ENCODE results near the gene KCNN1. TPM values are rescaled to one million over a fixed set of nuclear protein-coding genes. Genes with fewer than 3 reads are reported as not detected.

KCNN1 gene
- total RNA-seq, 1 experiment from 2014 or later = 0.61 TPM

GRCh38 chr19:17937371-17937900 is 29.5 kb upstream of the KCNN1 start:
- Histone ChIP-seq H2AFZ (ENCODE audit: low read depth, low read length, poor library complexity, severe bottlenecking) (no peak overlapping the region), H3K9me2 (ENCODE audit: insufficient read depth) (no peaks in the 10 kb centered on the region), H3K4me3 (replicated peaks in 1 of 2; ENCODE audit: low read depth in 1 of 2, low read length in 2 of 2) (no peak overlapping the region), H3K27me3 (ENCODE audit: insufficient read depth, low read length) (no peaks in the 10 kb centered on the region), H3K4me1 (ENCODE audit: control insufficient read depth in 1 of 2, insufficient read depth in 2 of 2, low read length in 2 of 2) (peaks cover 7 to 15% of the 10 kb centered on the region in 2 experiments), H3K9ac (ENCODE audit: low read length) (no peak overlapping the region), H4K20me1 (ENCODE audit: insufficient read depth) (no peaks in the 10 kb centered on the region), H3K4me2 (ENCODE audit: low read length) (no peak overlapping the region), H3K36me3 (ENCODE audit: control insufficient read depth in 1 of 2, insufficient read depth in 2 of 2, low read length in 2 of 2) (peaks cover 9 to 22% of the 10 kb centered on the region in 2 experiments; a peak in 3 of 4 replicates), H3K79me2 (ENCODE audit: insufficient read depth, low read length) (peaks cover 46% of the 10 kb centered on the region), H3K9me3 (ENCODE audit: control insufficient read depth in 1 of 2, insufficient read depth in 1 of 2, low read depth in 1 of 2, low read length in 2 of 2) (no peaks in the 10 kb centered on the region), H3K27ac (ENCODE audit: low read depth, low read length) (no peak overlapping the region)
- ATAC-seq (no peak), DNase-seq (ENCODE audit: low read depth, low spot score) (no peak)
- CTCF ChIA-PET = interaction anchor here (0.7 to 6.7 kb wide), 11 partner anchors 10 to 254 kb away, joined by 3 to 127 read pairs (median 4); partner anchors contain the start of genes RPL18A and SLC5A5
- TF ChIP-seq ELF1 (IDR thresholded peaks at IDR 0.05; ENCODE audit: borderline replicate concordance, low read depth) (no peak), POLR2AphosphoS5 (IDR thresholded peaks at IDR 0.05; ENCODE audit: low read depth, low read length) (no peak), CBX3 (IDR thresholded peaks at IDR 0.05; ENCODE audit: low read depth) (no peak), SIN3A (IDR thresholded peaks at IDR 0.05; ENCODE audit: low read depth) (no peak), TCF7L2 (IDR thresholded peaks at IDR 0.05; ENCODE audit: borderline replicate concordance, extremely low read depth, insufficient read depth, insufficient read length) (no peak), EGR1 (IDR thresholded peaks at IDR 0.05; ENCODE audit: low read depth) (no peak), ATF3 (IDR thresholded peaks at IDR 0.05) (no peak), CTCF (IDR thresholded peaks at IDR 0.05 in 2 of 3, conservative IDR thresholded peaks at IDR 0.05 in 1 of 3; ENCODE audit: borderline replicate concordance in 1 of 3, insufficient read depth in 1 of 3, low read depth in 2 of 3, low read length in 2 of 3) (no peak), MAX (IDR thresholded peaks at IDR 0.05) (no peak), RAD21 (IDR thresholded peaks at IDR 0.05; ENCODE audit: low read depth) (no peak), SP1 (IDR thresholded peaks at IDR 0.05; ENCODE audit: low read depth) (no peak), ZFX (IDR thresholded peaks at IDR 0.05) (no peak), EZH2 (IDR thresholded peaks at IDR 0.05) (no peak), YY1 (IDR thresholded peaks at IDR 0.05; ENCODE audit: extremely low read depth, insufficient replicate concordance, low read depth, low read length) (no peak), EZH2phosphoT487 (IDR thresholded peaks at IDR 0.05; ENCODE audit: borderline replicate concordance) (no peak), CEBPB (IDR thresholded peaks at IDR 0.05; ENCODE audit: low read depth) (no peak), ZBTB33 (IDR thresholded peaks at IDR 0.05; ENCODE audit: extremely low read depth, insufficient replicate concordance, low read length) (no peak)
- no TSS peak for BruUV-seq (replicated peaks)
- RAD21 ChIA-PET (ENCODE audit: low non-redundant PET in 1 of 2, low total read pairs in 2 of 2, uncharacterized antibody in 2 of 2, unreplicated experiment in 2 of 2) = interaction anchor here in 1 of 2 experiments (1.1 to 1.4 kb wide), 2 partner anchors 57 to 60 kb away, joined by 3 to 16 read pairs; no protein-coding TSS in a partner anchor
- intact Hi-C loops (cut with micrococcal nuclease) = loop anchor here (10.0 kb wide), 1 partner anchor 317 kb away; a partner anchor contains a TSS
- POLR2A ChIA-PET = interaction anchor here (1.0 to 1.4 kb wide), 3 partner anchors 59 to 78 kb away, joined by 3 to 4 read pairs (median 3); no protein-coding TSS in a partner anchor

All from HCT116 (cell line).